PC-9 (cell line): ENCODE measurements around the gene BPIFB2.

Experiments used
- CTCF ChIP-seq: fragments of 200-600 bp; sonication (generic); conservative IDR thresholded peaks from 2 replicates; pipeline ENCODE4 v1.6.1; 2017; ENCODE audit warnings: mixed run types, antibody characterized with exemption, mild to moderate bottlenecking, moderate library complexity
- EZH2 ChIP-seq: fragments of 200-600 bp; sonication (generic); IDR thresholded peaks from 2 replicates; pipeline ENCODE4 v1.8.0; 2017; ENCODE audit warnings: antibody characterized with exemption, low read depth

DNA sequence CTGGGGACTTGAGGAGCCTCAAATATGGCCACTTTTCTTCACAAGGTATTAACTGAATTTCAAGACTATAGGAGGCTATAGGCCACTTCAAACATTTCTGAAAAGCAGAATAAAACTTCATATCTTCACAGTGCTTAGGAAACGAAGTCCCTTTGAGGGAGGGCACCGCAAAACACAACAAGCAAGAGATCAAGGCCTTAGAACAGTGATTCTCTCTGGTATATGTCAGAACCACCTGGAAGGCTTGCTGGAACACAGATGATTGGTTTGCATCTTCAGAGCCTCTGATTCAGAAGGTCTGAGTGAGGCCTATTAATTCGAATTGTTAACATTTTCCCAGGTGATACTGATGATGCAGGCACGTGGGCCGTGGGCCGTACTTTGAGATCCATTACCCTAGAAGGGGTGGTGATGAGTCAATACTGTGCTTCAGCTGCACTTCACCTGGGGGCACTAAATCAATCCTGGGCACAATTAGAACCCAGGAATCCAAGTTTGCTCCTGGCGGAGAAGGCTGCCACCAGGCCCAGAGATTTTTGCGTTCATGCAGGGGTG is 13.9 kb upstream of the BPIFB2 start:
- TF ChIP-seq CTCF (no peak), EZH2 (no peak)
